ENCODE data around the gene PIEZO2.
"Not testable (repeated sequence)": the region's sequence is repeated elsewhere in the genome, so short reads cannot be mapped to it uniquely, and the experiment has no call there.

The PIEZO2 gene

DNA sequence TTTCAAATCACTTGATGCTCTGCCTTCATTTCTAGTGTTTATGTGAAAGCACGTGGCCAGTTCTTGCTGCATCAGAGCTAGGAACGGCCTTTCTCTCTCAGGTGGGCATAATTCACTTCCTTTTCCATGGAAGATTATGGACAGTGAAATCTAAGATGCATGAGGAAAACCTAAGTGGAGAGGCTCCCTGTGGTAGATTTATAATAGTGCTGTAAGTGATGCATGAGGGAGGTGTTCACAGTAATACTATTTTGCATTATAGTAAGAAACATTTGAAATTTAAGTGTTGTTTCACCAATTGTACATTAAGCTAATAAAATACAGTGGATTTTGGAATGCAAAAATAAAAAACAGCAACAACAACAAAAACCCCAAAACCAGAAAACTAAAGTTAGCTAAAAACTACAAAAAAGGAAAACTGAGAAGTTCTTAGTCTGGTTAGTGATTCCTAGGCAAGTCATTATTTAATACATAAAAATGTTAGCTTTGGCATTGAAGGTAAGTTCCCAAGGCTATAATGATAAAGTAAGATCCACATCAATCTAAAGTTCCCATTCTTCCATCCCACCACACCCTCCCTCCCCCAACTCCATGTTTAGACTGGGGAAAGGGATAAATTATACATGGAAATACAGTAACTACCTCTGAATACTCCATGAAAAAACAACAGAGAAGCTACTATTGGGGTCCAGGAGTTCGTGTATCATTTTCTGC is 469.7 kb downstream of the PIEZO2 start:
- H3K27ac Mint-ChIP-seq = no peak overlapping the region
- H3K27me3 Mint-ChIP-seq = no peaks in the 10 kb centered on the region
- H3K4me3 Mint-ChIP-seq = no peak overlapping the region
- ATAC-seq (replicated peaks) (no peak), DNase-seq (no peak)
- H3K4me1 Mint-ChIP-seq = no peaks in the 10 kb centered on the region
- H3K9me3 Mint-ChIP-seq = peaks cover 0 to 1% of the 10 kb centered on the region in 2 donors
- no peaks in the 10 kb centered on the region for H3K36me3 Mint-ChIP-seq

- ATAC-seq (replicated peaks) (no peak), DNase-seq (no peak)
- H3K4me1 Mint-ChIP-seq = no peaks in the 10 kb centered on the region
- no peak overlapping the region for H3K4me3 Mint-ChIP-seq
- no peaks in the 10 kb centered on the region for H3K27me3 Mint-ChIP-seq
- peaks cover 0 to 1% of the 10 kb centered on the region in 2 donors for H3K9me3 Mint-ChIP-seq
- H3K27ac Mint-ChIP-seq = no peak overlapping the region
- H3K36me3 Mint-ChIP-seq = no peaks in the 10 kb centered on the region
These were observed 477.9 kb downstream of the PIEZO2 start for GRCh38 chr18:10671441-10671840.

DNA sequence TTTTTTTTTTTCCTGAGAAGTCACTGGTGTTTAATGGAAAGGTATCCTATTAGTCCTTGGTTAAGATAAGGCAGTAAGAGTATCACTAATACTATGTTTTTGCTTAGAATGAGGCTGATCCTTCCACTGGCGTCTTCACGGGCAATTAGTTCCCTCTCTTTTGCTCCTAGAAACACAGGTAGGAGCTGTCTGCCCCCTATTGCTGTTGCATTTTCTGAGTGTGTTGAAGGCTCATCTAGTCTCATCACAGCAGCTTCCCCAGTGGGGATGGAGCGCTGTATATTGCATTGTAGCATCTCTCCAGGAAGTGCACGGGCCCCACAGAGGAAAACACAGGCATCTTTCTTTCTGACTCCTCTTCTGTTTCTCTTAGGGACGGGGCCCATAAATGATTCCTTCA is 478.5 kb downstream of the PIEZO2 start:
- no peaks in the 10 kb centered on the region for H3K36me3 Mint-ChIP-seq
- no peaks in the 10 kb centered on the region for H3K4me1 Mint-ChIP-seq
- no peak for ATAC-seq (replicated peaks)
- H3K9me3 Mint-ChIP-seq = peaks cover 0 to 1% of the 10 kb centered on the region in 2 donors
- peaks cover 0 to 5% of the 10 kb centered on the region in 2 donors for H3K27me3 Mint-ChIP-seq
- no peak for DNase-seq
- no peak overlapping the region for H3K27ac Mint-ChIP-seq
- H3K4me3 Mint-ChIP-seq = no peak overlapping the region

GRCh38 chr18:10669441-10670100 is 479.8 kb downstream of the PIEZO2 start:
- Mint-ChIP-seq H3K36me3 (no peaks in the 10 kb centered on the region), H3K4me3 (no peak overlapping the region), H3K9me3 (no peaks in the 10 kb centered on the region), H3K27ac (no peak overlapping the region), H3K4me1 (no peaks in the 10 kb centered on the region), H3K27me3 (peaks cover 0 to 10% of the 10 kb centered on the region in 2 donors)
- DNase-seq = no peak
- no peak for ATAC-seq (replicated peaks)

DNA sequence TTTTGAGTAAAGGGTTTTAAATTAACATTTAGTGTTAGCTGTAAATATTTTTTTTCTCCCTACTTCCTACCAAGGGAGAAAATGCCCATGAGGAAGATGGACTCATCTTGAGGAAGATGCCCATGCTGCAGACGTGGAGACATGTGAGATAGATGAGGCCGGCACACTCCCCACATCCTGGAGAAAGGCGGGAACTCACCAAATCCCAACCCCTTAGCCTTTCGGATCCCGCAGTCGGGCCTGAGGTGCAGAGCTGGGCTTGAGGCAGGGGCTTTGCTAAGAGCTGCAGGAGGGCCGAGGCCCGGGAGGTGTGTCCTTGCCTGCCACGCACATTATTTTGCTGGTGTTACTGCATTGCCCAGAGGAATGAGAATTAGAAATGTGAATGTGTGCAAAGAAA is 485.6 kb downstream of the PIEZO2 start:
- no peaks in the 10 kb centered on the region for H3K9me3 Mint-ChIP-seq
- peaks cover 22 to 26% of the 10 kb centered on the region in 2 donors for H3K27me3 Mint-ChIP-seq
- H3K36me3 Mint-ChIP-seq = no peaks in the 10 kb centered on the region
- no peak for ATAC-seq (replicated peaks)
- peaks cover 4 to 5% of the 10 kb centered on the region in 2 donors for H3K4me1 Mint-ChIP-seq
- H3K4me3 Mint-ChIP-seq = no peak overlapping the region
- DNase-seq = no peak
- H3K27ac Mint-ChIP-seq = no peak overlapping the region

- H3K4me3 Mint-ChIP-seq = no peak overlapping the region
- DNase-seq (no peak), ATAC-seq (replicated peaks) (no peak)
These were observed 488.1 kb downstream of the PIEZO2 start for GRCh38 chr18:10661317-10661716.

DNA sequence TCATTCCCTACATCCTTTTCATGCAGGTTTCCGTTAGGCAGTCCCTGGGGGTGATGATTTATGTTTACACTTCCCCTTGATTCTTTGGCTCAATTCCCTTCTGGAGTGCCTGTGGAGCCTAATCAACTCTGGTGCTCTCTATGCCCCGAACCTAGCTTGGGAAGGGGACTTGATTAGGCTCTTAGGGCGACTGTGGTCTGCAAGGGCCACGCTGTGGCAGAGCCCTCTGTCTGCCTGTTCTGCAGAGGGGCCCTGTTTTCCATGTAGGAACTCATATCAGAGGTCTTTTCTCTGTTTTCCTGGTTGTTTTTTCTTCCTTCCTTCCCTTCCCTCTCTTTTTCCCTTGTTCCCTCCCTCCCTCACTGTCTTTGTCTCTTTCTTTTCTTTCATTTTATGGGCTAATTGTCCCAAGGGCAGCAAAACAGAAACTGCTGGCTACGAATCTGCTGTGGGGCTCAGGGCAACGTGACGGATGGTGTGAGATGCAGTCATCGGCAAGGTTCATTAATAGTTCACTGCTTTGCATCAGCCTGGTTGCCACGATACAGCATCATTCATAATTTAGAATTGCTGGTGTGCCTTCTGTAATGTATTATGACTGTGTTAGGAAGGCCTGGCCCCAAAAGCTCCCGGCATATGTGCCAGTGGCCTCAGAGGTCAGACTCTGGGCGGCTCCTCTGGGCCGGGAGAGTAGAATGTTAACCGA is 489.0 kb downstream of the PIEZO2 start:
- Mint-ChIP-seq H3K4me1 (peaks cover 4 to 5% of the 10 kb centered on the region in 2 donors), H3K9me3 (no peaks in the 10 kb centered on the region), H3K4me3 (no peak overlapping the region), H3K36me3 (no peaks in the 10 kb centered on the region), H3K27me3 (peaks cover 16 to 22% of the 10 kb centered on the region in 2 donors), H3K27ac (no peak overlapping the region)
- ATAC-seq (replicated peaks) (no peak), DNase-seq (no peak)

More at GRCh38 chr18:10661317-10661716, 488.1 kb downstream of the PIEZO2 start:
- no peaks in the 10 kb centered on the region for H3K9me3 Mint-ChIP-seq
- H3K27me3 Mint-ChIP-seq = peaks cover 22 to 26% of the 10 kb centered on the region in 2 donors
- peaks cover 4 to 5% of the 10 kb centered on the region in 2 donors for H3K4me1 Mint-ChIP-seq
- no peaks in the 10 kb centered on the region for H3K36me3 Mint-ChIP-seq
- H3K27ac Mint-ChIP-seq = no peak overlapping the region

DNA sequence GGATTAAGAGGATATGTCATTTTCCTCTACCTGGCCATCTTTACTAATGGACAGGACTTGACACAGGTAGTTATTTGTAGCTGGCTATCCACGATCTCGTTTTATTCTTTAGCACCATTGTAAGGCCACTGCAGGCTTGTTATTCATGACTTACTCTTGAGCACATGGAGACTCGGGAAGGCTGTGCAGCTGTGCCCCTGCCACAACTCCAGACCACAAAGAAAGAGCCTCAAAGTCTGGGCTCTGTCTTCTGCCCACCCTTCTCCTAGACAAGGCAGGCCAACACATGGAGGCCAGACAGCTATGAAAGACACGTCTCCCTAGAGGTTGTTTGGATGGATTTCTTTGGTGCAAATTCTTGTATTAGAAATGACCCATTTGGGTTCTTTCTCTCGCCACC is 489.8 kb downstream of the PIEZO2 start:
- Mint-ChIP-seq H3K36me3 (no peaks in the 10 kb centered on the region), H3K27me3 (peaks cover 16 to 22% of the 10 kb centered on the region in 2 donors), H3K4me1 (peaks cover 4 to 5% of the 10 kb centered on the region in 2 donors), H3K4me3 (no peak overlapping the region), H3K27ac (no peak overlapping the region), H3K9me3 (no peaks in the 10 kb centered on the region)
- DNase-seq (no peak), ATAC-seq (replicated peaks) (no peak)

- no peak overlapping the region for H3K27ac Mint-ChIP-seq
- H3K4me1 Mint-ChIP-seq = peaks cover 4 to 5% of the 10 kb centered on the region in 2 donors
- no peak for DNase-seq
- H3K9me3 Mint-ChIP-seq = no peaks in the 10 kb centered on the region
- ATAC-seq (replicated peaks) = peak in 1 of 2 donors; percentile 16
- H3K4me3 Mint-ChIP-seq = no peak overlapping the region
- H3K27me3 Mint-ChIP-seq = peaks cover 16 to 22% of the 10 kb centered on the region in 2 donors
- no peaks in the 10 kb centered on the region for H3K36me3 Mint-ChIP-seq
These were observed 490.4 kb downstream of the PIEZO2 start for GRCh38 chr18:10659000-10659399.

GRCh38 chr18:10644003-10644402 is 505.4 kb downstream of the PIEZO2 start:
- not testable (repeated sequence) for ATAC-seq (replicated peaks); DNase-seq; H3K36me3 Mint-ChIP-seq; H3K9me3 Mint-ChIP-seq; H3K4me3 Mint-ChIP-seq; H3K27ac Mint-ChIP-seq; H3K4me1 Mint-ChIP-seq
- peaks cover 6 to 11% of the 10 kb centered on the region in 2 donors for H3K27me3 Mint-ChIP-seq

- not testable (repeated sequence) for H3K4me3 Mint-ChIP-seq; H3K4me1 Mint-ChIP-seq; H3K27me3 Mint-ChIP-seq; DNase-seq; H3K36me3 Mint-ChIP-seq; H3K27ac Mint-ChIP-seq; ATAC-seq (replicated peaks); H3K9me3 Mint-ChIP-seq
These were observed 506.3 kb downstream of the PIEZO2 start for GRCh38 chr18:10642915-10643524.

- ATAC-seq (replicated peaks) = not testable (repeated sequence)
These were observed 510.9 kb downstream of the PIEZO2 start for GRCh38 chr18:10638539-10638885.

GRCh38 chr18:10637858-10638538 is 511.4 kb downstream of the PIEZO2 start:
- not testable (repeated sequence) for H3K4me3 Mint-ChIP-seq; DNase-seq; H3K4me1 Mint-ChIP-seq; H3K36me3 Mint-ChIP-seq; H3K27me3 Mint-ChIP-seq; ATAC-seq (replicated peaks); H3K27ac Mint-ChIP-seq; H3K9me3 Mint-ChIP-seq

More at GRCh38 chr18:10638539-10638885, 510.9 kb downstream of the PIEZO2 start:
- not testable (repeated sequence) for DNase-seq, H3K27me3 Mint-ChIP-seq, H3K4me3 Mint-ChIP-seq, H3K36me3 Mint-ChIP-seq, H3K27ac Mint-ChIP-seq, H3K4me1 Mint-ChIP-seq, H3K9me3 Mint-ChIP-seq

DNA sequence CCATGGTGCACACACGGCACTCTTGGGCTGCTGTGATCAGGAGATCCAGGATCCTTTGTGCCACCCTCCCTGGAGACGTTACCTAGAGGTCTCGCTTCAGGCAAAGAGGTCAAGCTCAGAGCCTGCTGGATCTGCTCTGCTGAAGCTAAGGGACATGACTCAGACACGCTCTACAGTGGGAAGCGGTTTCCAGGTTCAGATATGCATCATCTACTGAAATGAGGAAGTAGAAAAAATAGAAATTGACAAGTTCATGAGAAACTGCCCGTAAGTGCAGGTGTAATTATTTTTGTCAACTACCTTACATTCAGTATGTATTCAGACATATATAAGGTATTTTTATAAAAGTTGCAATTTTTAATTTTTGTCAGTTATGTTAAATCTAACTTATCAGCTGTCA is 520.3 kb downstream of the PIEZO2 start:
- DNase-seq (peak; percentile 53), ATAC-seq (replicated peaks) (peak; percentile 99)
- H3K27me3 Mint-ChIP-seq, H3K36me3 Mint-ChIP-seq, H3K9me3 Mint-ChIP-seq, H3K27ac Mint-ChIP-seq: not testable (repeated sequence)
- Mint-ChIP-seq H3K4me1 (peaks cover 9 to 35% of the 10 kb centered on the region in 2 donors), H3K4me3 (peak overlapping the region; percentile 24 to 69)
